IMR-90 (cell line): ENCODE data around the gene RNF128. TPM values are rescaled to one million over a fixed set of nuclear protein-coding genes. Genes with fewer than 3 reads are reported as not detected.

Experiments
- ATAC-seq: fragments of 200-7000 bp; cut with Tn5 transposase; 2 replicates; pipeline ENCODE4 v1.9.1; 2020; ENCODE audit warnings: low read depth, mild to moderate bottlenecking, moderate library complexity
- BruUV-seq: library from RNA; stranded (reverse); fragments of 400-500 nt; replicated peaks from 2 replicates; lab custom pipeline; 2021; lab: Mats Ljungman, UMichigan
- CTCF ChIA-PET: fragments of 300-600 bp; formaldehyde crosslinking; extraction: SDS; loops from one replicate; lab custom pipeline; 2021; ENCODE audit warnings: antibody characterized with exemption; lab: Yijun Ruan, JAX
- POLR2A ChIA-PET: fragments of 300-600 bp; sonication (Branson Sonifier 250); formaldehyde crosslinking; loops from one replicate; lab custom pipeline; 2022; ENCODE audit warnings: antibody characterized with exemption; ENCODE audit not compliant: unreplicated experiment; lab: Charles Lee
- DNase-seq: peaks from one replicate; pipeline ENCODE4 v3.0.0; 2013
- H2AFZ ChIP-seq: replicated peaks from 2 replicates; pipeline ENCODE3; 2013; ENCODE audit warnings: low read length, mild to moderate bottlenecking; ENCODE audit not compliant: poor library complexity
- H2AK5ac ChIP-seq: 2 replicates; pipeline ENCODE4 v1.6.1; 2013; ENCODE audit warnings: low read depth, low read length, inconsistent platforms
- H2AK9ac ChIP-seq: replicated peaks from 2 replicates; pipeline ENCODE3; 2013; ENCODE audit warnings: mild to moderate bottlenecking, low read depth, low read length, moderate library complexity; ENCODE audit not compliant: poor library complexity
- H2BK120ac ChIP-seq: 2 replicates; pipeline ENCODE4 v1.6.1; 2013; ENCODE audit warnings: low read depth, low read length, inconsistent platforms
- H2BK15ac ChIP-seq: 3 replicates; pipeline ENCODE4 v1.6.1; 2013; ENCODE audit warnings: low read depth, low read length, inconsistent platforms
- H2BK20ac ChIP-seq: 2 replicates; pipeline ENCODE4 v1.6.1; 2013; ENCODE audit warnings: low read depth, mild to moderate bottlenecking, inconsistent platforms, low read length, moderate library complexity
- H2BK5ac ChIP-seq: 2 replicates; pipeline ENCODE4 v1.6.1; 2013; ENCODE audit warnings: mild to moderate bottlenecking, low read depth, low read length, inconsistent platforms; ENCODE audit not compliant: poor library complexity, severe bottlenecking
- H3K14ac ChIP-seq: replicated peaks from 2 replicates; pipeline ENCODE4 v1.6.1; 2013; ENCODE audit warnings: low read depth, low read length, inconsistent platforms
- H3K18ac ChIP-seq: 2 replicates; pipeline ENCODE4 v1.6.1; 2013; ENCODE audit warnings: low read depth, low read length, control low read depth
- H3K23ac ChIP-seq: 2 replicates; pipeline ENCODE4 v1.6.1; 2013; ENCODE audit warnings: low read depth, low read length, inconsistent platforms
- H3K27ac ChIP-seq: 2 replicates; pipeline ENCODE4 v1.5.1; 2013; ENCODE audit warnings: mild to moderate bottlenecking, control low read depth, low read length; ENCODE audit not compliant: insufficient read depth
- H3K27me3 ChIP-seq: 2 replicates; pipeline ENCODE4 v1.6.1; 2013; ENCODE audit warnings: low read length; ENCODE audit not compliant: control insufficient read depth, insufficient read depth
- H3K36me3 ChIP-seq: 2 replicates; pipeline ENCODE4 v1.6.1; 2013; ENCODE audit warnings: low read length, mixed read lengths; ENCODE audit not compliant: control insufficient read depth, insufficient read depth
- H3K4ac ChIP-seq: 2 replicates; pipeline ENCODE4 v1.6.1; 2013; ENCODE audit warnings: low read depth, low read length, inconsistent platforms
- H3K4me1 ChIP-seq: 2 replicates; pipeline ENCODE4 v1.6.1; 2013; ENCODE audit warnings: low read length, mixed read lengths; ENCODE audit not compliant: control insufficient read depth, insufficient read depth
- H3K4me2 ChIP-seq: 2 replicates; pipeline ENCODE4 v1.6.1; 2013; ENCODE audit warnings: low read depth, mild to moderate bottlenecking, control low read depth, low read length, moderate library complexity
- H3K4me3 ChIP-seq: 2 replicates; pipeline ENCODE4 v1.5.1; 2013; ENCODE audit warnings: low read depth, mild to moderate bottlenecking, control low read depth, low read length, moderate library complexity; ENCODE audit not compliant: insufficient read depth
- H3K56ac ChIP-seq: 2 replicates; pipeline ENCODE4 v1.6.1; 2013; ENCODE audit warnings: low read length, inconsistent platforms; ENCODE audit not compliant: insufficient read depth; ENCODE audit errors: extremely low read depth
- H3K79me1 ChIP-seq, 2 experiments: 2 replicates each; pipeline ENCODE4 v1.6.1; 2013; ENCODE audit warnings: low read length in 2 of 2, inconsistent platforms in 1 of 2, low read depth in 1 of 2
- H3K9ac ChIP-seq: 2 replicates; pipeline ENCODE4 v1.6.1; 2013; ENCODE audit warnings: low read depth, low read length, control low read depth
- H3K9me1 ChIP-seq: 2 replicates; pipeline ENCODE4 v1.6.1; 2013; ENCODE audit warnings: low read length, inconsistent platforms; ENCODE audit not compliant: insufficient read depth
- H3K9me3 ChIP-seq: 2 replicates; pipeline ENCODE4 v1.6.1; 2013; ENCODE audit warnings: low read length; ENCODE audit not compliant: control insufficient read depth, insufficient read depth
- H4K20me1 ChIP-seq: 2 replicates; pipeline ENCODE4 v1.6.1; 2013; ENCODE audit warnings: low read length, inconsistent platforms; ENCODE audit not compliant: insufficient read depth
- H4K5ac ChIP-seq: 2 replicates; pipeline ENCODE4 v1.6.1; 2013; ENCODE audit warnings: mild to moderate bottlenecking, low read depth, low read length, control low read depth
- H4K8ac ChIP-seq, 2 experiments: 2 replicates each; pipeline ENCODE4 v1.6.1; 2013; ENCODE audit warnings: low read depth in 2 of 2, low read length in 2 of 2, control low read depth in 1 of 2, inconsistent platforms in 1 of 2
- H4K91ac ChIP-seq: 2 replicates; pipeline ENCODE4 v1.6.1; 2013; ENCODE audit warnings: low read depth, low read length, inconsistent platforms; ENCODE audit not compliant: insufficient read depth
- CEBPB ChIP-seq: IDR thresholded peaks from 2 replicates; pipeline ENCODE4 v1.6.1; 2012; ENCODE audit warnings: low read depth, low read length, improper control_type of control experiment
- MAFK ChIP-seq: IDR thresholded peaks from 2 replicates; pipeline ENCODE4 v1.6.1; 2012; ENCODE audit warnings: low read depth, low read length, improper control_type of control experiment
- WGBS, 2 experiments: methylation state at CpG; one replicate each; pipeline versions ENCODE4 v1.1.5 to v1.1.7; 2013; ENCODE audit warnings: missing lambda C conversion rate in 2 of 2; ENCODE audit not compliant: insufficient read length in 1 of 2; ENCODE audit errors: extremely low coverage in 2 of 2; 5-methylcytosine and 5-hydroxymethylcytosine counted together
- dilution Hi-C: fragments of 300-500 bp; cut with HindIII; formaldehyde crosslinking; loops from one replicate; pipeline ENCODE4 v1.14.3; 2018; ENCODE audit warnings: low sequenced_read_pairs; ENCODE audit not compliant: unreplicated experiment
- in situ Hi-C: fragments of 300-500 bp; cut with MboI; formaldehyde crosslinking; loops from 3 replicates; pipeline ENCODE4 v1.14.3; 2019; ENCODE audit warnings: low sequenced_read_pairs, inconsistent platforms, mixed read lengths
- intact Hi-C: fragments of 100-400 bp; cut with micrococcal nuclease; formaldehyde crosslinking; loops from 2 replicates; pipeline ENCODE4 v1.10.0; 2022
- polyA plus RNA-seq, 3 experiments: library from polyadenylated mRNA; depleted of rRNA; stranded (reverse); fragments of >200 nt; gene quantifications; 2 replicates each; pipeline ENCODE4 v1.2.3, GENCODE V29; 2012; ENCODE audit warnings: low replicate concordance in 1 of 3
- total RNA-seq: library from RNA; depleted of rRNA; stranded (reverse); fragments of >200 nt; gene quantifications from 2 replicates; pipeline ENCODE4 v1.2.3, GENCODE V29; 2012

The RNF128 gene
- total and polyA plus RNA-seq, 2 of the 4 experiments (the other 2 are of a cell fraction): 3.0 to 4.8 TPM

GRCh38 chrX:106698693-106699092 is 27.8 kb upstream of the RNF128 start:
- 13% methylated on average over 2 of the region's 3 CpGs; no CpG with 5 or more reads in 1 of the 2 experiments for WGBS, 2 experiments
- BruUV-seq: no TSS peak
- ChIA-PET POLR2A (no interaction called here), CTCF (interaction anchor here (1.1 kb wide), 1 partner anchor 14 kb away, joined by 3 read pairs; no protein-coding TSS in a partner anchor)
- H4K5ac ChIP-seq: peak overlapping the region; percentile 75
- H3K9ac ChIP-seq: no peak overlapping the region
- H3K18ac ChIP-seq: peak overlapping the region; percentile 87; the same call in 1 of the 2 replicates
- no peaks in the 10 kb centered on the region for H3K9me3 ChIP-seq
- DNase-seq (peak; percentile 67), ATAC-seq (peak; percentile 65)
- H3K14ac ChIP-seq: peak overlapping the region; percentile 76
- peak overlapping the region; percentile 46; the same call in 1 of the 2 replicates for H3K4me2 ChIP-seq
- peak overlapping the region; percentile 64; the same call in 1 of the 2 replicates for H2BK120ac ChIP-seq
- intact Hi-C loops (no loop called here), dilution Hi-C loops (no loop called here), in situ Hi-C loops (no loop called here)
- H3K56ac ChIP-seq: no peak overlapping the region
- H2AK9ac ChIP-seq: no peak overlapping the region
- TF ChIP-seq MAFK (no peak), CEBPB (0 out of 2 replicates have a peak, but pooled peaks have one; percentile 34)
- no peak overlapping the region for H3K23ac ChIP-seq
- no peaks in the 10 kb centered on the region for H3K79me1 ChIP-seq
- no peak overlapping the region for H3K27ac ChIP-seq
- peak overlapping the region in 1 of 2 experiments; percentile 72; a peak in 2 of 4 replicates for H4K8ac ChIP-seq
- no peaks in the 10 kb centered on the region for H4K20me1 ChIP-seq
- H3K4me1 ChIP-seq: no peaks in the 10 kb centered on the region
- 0 out of 2 replicates have a peak, but pooled peaks cover 4% of the 10 kb centered on the region for H3K9me1 ChIP-seq
- H2AK5ac ChIP-seq: no peak overlapping the region
- no peak overlapping the region for H3K4me3 ChIP-seq
- H2BK15ac ChIP-seq: peak overlapping the region; percentile 26; the same call in 1 of the 3 replicates
- H3K36me3 ChIP-seq: no peaks in the 10 kb centered on the region
- H2BK5ac ChIP-seq: peak overlapping the region; percentile 41
- H2BK20ac ChIP-seq: peak overlapping the region; percentile 62
- peak overlapping the region; percentile 45; the same call in 1 of the 2 replicates for H3K4ac ChIP-seq
- no peak overlapping the region for H4K91ac ChIP-seq
- peak overlapping the region; percentile 83 for H2AFZ ChIP-seq
- H3K27me3 ChIP-seq: peaks cover 1% of the 10 kb centered on the region; the same call in 1 of the 2 replicates
